GM18858 (cell line): ENCODE data around the gene RPRD1A.
"Not testable (repeated sequence)": the region's sequence is repeated elsewhere in the genome, so short reads cannot be mapped to it uniquely, and the experiment has no call there.

ENCODE experiments used
- ATAC-seq: cut with Tn5 transposase; IDR thresholded peaks from one replicate; pipeline ENCODE4 v1.9.1; 2021; ENCODE audit not compliant: unreplicated experiment

Gene RPRD1A

GRCh38 chr18:36078751-36079529 lies 11.6 kb upstream of the RPRD1A start:
- ATAC-seq, result no peak

- ATAC-seq, result not testable (repeated sequence)
These were observed 10.4 kb upstream of the RPRD1A start for GRCh38 chr18:36077764-36078163.

GRCh38 chr18:36075862-36076587 lies 8.7 kb upstream of the RPRD1A start:
- peak; percentile 58 for ATAC-seq

- no peak for ATAC-seq
These were observed 7.1 kb upstream of the RPRD1A start for GRCh38 chr18:36074435-36074834.

- no peak for ATAC-seq
These were observed 6.3 kb upstream of the RPRD1A start for GRCh38 chr18:36073676-36074075.

- not testable (repeated sequence) for ATAC-seq
These were observed 5.0 kb upstream of the RPRD1A start for GRCh38 chr18:36072406-36072805.

GRCh38 chr18:36066686-36067054 lies 689 bp downstream of the RPRD1A start:
- peak; percentile 4 for ATAC-seq

- ATAC-seq, result no peak
These were observed 1.4 kb downstream of the RPRD1A start for GRCh38 chr18:36066001-36066400.

GRCh38 chr18:36064809-36065079 lies 2.6 kb downstream of the RPRD1A start:
- ATAC-seq, result not testable (repeated sequence)

- ATAC-seq, result no peak
These were observed 3.1 kb downstream of the RPRD1A start for GRCh38 chr18:36064027-36064808.

- no peak for ATAC-seq
These were observed 8.7 kb downstream of the RPRD1A start for GRCh38 chr18:36058674-36059073.

- no peak for ATAC-seq
These were observed 15.6 kb downstream of the RPRD1A start for GRCh38 chr18:36051760-36052159.

- no peak for ATAC-seq
These were observed 16.9 kb downstream of the RPRD1A start for GRCh38 chr18:36050479-36050878.

GRCh38 chr18:36047521-36047920 lies 19.8 kb downstream of the RPRD1A start:
- no peak for ATAC-seq

GRCh38 chr18:36046898-36047297 lies 20.5 kb downstream of the RPRD1A start:
- no peak for ATAC-seq

GRCh38 chr18:36045241-36045991 lies 21.9 kb downstream of the RPRD1A start:
- no peak for ATAC-seq

GRCh38 chr18:36043153-36043552 lies 24.2 kb downstream of the RPRD1A start:
- ATAC-seq, result no peak

GRCh38 chr18:36041146-36041545 lies 26.2 kb downstream of the RPRD1A start:
- no peak for ATAC-seq

GRCh38 chr18:36038102-36038663 lies 29.2 kb downstream of the RPRD1A start:
- ATAC-seq, result no peak

- ATAC-seq, result no peak
These were observed 32.1 kb downstream of the RPRD1A start for GRCh38 chr18:36035253-36035652.
